Measurements from ENCODE around the gene PLA2G5. TPM values are rescaled to one million over a fixed set of nuclear protein-coding genes. Genes with fewer than 3 reads are reported as not detected.

Gene PLA2G5
- total and polyA plus RNA-seq, 2 of the 4 experiments (the other 2 are of a cell fraction), result not detected

DNA sequence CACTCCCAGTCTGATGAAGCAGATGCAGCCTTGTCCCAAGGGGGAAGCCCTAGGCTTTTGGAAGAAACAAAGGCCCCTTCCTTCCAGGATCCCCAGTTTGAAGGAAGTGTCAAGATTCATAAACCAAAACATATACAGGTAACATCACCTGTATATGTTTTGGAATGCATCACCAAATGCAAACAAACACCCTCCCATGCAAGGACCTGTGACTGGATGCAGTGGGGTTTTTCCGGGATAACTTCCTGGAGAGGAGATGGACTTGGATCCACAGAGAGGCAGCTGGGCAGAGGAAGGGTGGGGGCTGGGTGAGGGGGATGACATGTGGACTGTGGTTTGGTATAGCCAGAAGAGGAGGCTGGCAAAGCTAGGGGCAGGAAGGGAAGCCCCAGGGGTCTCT lies 67.6 kb downstream of the PLA2G5 start:
- Histone ChIP-seq H2AK9ac (replicated peaks; ENCODE audit: low read depth, low read length, poor library complexity) (no peak overlapping the region), H2AFZ (replicated peaks; ENCODE audit: low read length, poor library complexity) (no peak overlapping the region), H3K27me3 (ENCODE audit: control insufficient read depth, insufficient read depth, low read length) (peaks cover 8% of the 10 kb centered on the region), H2BK120ac (ENCODE audit: low read depth, low read length) (no peak overlapping the region), H4K8ac (ENCODE audit: low read depth in 2 of 2, low read length in 2 of 2) (no peak overlapping the region), H2BK15ac (ENCODE audit: low read depth, low read length) (no peak overlapping the region), H3K4me3 (ENCODE audit: insufficient read depth, low read depth, low read length) (no peak overlapping the region), H4K91ac (ENCODE audit: insufficient read depth, low read depth, low read length) (no peak overlapping the region), H3K18ac (ENCODE audit: low read depth, low read length) (no peak overlapping the region), H3K4me1 (ENCODE audit: control insufficient read depth, insufficient read depth, low read length) (no peaks in the 10 kb centered on the region), H4K20me1 (ENCODE audit: insufficient read depth, low read length) (no peaks in the 10 kb centered on the region), H2BK20ac (ENCODE audit: low read depth, low read length) (no peak overlapping the region), H3K9ac (ENCODE audit: low read depth, low read length) (no peak overlapping the region), H3K27ac (ENCODE audit: insufficient read depth, low read length) (no peak overlapping the region), H2BK5ac (ENCODE audit: low read depth, low read length, poor library complexity, severe bottlenecking) (no peak overlapping the region), H3K9me1 (ENCODE audit: insufficient read depth, low read length) (0 out of 2 replicates have a peak, but pooled peaks cover 3% of the 10 kb centered on the region), H3K79me1 (ENCODE audit: low read depth in 1 of 2, low read length in 2 of 2) (no peaks in the 10 kb centered on the region), H4K5ac (ENCODE audit: low read depth, low read length) (no peak overlapping the region), H3K4me2 (ENCODE audit: low read depth, low read length) (no peak overlapping the region), H3K56ac (ENCODE audit: extremely low read depth, insufficient read depth, low read length) (no peak overlapping the region), H3K9me3 (ENCODE audit: control insufficient read depth, insufficient read depth, low read length) (no peaks in the 10 kb centered on the region), H3K36me3 (ENCODE audit: control insufficient read depth, insufficient read depth, low read length) (no peaks in the 10 kb centered on the region), H3K4ac (ENCODE audit: low read depth, low read length) (no peak overlapping the region), H3K23ac (ENCODE audit: low read depth, low read length) (no peak overlapping the region), H3K14ac (replicated peaks; ENCODE audit: low read depth, low read length) (no peak overlapping the region), H2AK5ac (ENCODE audit: low read depth, low read length) (no peak overlapping the region)
- in situ Hi-C loops (cut with MboI; ENCODE audit: low sequenced_read_pairs) (no loop called here), intact Hi-C loops (cut with micrococcal nuclease) (no loop called here), dilution Hi-C loops (cut with HindIII; ENCODE audit: low sequenced_read_pairs, unreplicated experiment) (no loop called here)
- ATAC-seq (ENCODE audit: low read depth) (no peak), DNase-seq (no peak)
- no CpG with 5 or more reads among the region's 1 CpG for WGBS, 2 experiments (ENCODE audit: extremely low coverage in 2 of 2, insufficient read length in 1 of 2)
- ChIA-PET CTCF (no interaction called here), POLR2A (ENCODE audit: unreplicated experiment) (no interaction called here)
- no TSS peak for BruUV-seq (replicated peaks)
- no peak for TF ChIP-seq RAD21 (IDR thresholded peaks at IDR 0.05; ENCODE audit: low read length)
- TF ChIP-seq RCOR1 (IDR thresholded peaks at IDR 0.05; ENCODE audit: insufficient replicate concordance, low read length), result no peak
- no peak for TF ChIP-seq RFX5 (IDR thresholded peaks at IDR 0.05; ENCODE audit: low read depth, low read length)
- TF ChIP-seq MAFK (IDR thresholded peaks at IDR 0.05; ENCODE audit: low read depth, low read length), result no peak
- TF ChIP-seq MAZ (IDR thresholded peaks at IDR 0.05; ENCODE audit: borderline replicate concordance, low read depth, low read length), result no peak
- TF ChIP-seq BHLHE40 (IDR thresholded peaks at IDR 0.05; ENCODE audit: low read depth, low read length), result no peak
- no peak for TF ChIP-seq CHD1 (IDR thresholded peaks at IDR 0.05; ENCODE audit: low read depth, low read length)
- no peak for TF ChIP-seq POLR2A (IDR thresholded peaks at IDR 0.05; ENCODE audit: low read depth, low read length)
- TF ChIP-seq SMC3 (IDR thresholded peaks at IDR 0.05; ENCODE audit: low read depth, low read length), result no peak
- TF ChIP-seq, protein P1, sequence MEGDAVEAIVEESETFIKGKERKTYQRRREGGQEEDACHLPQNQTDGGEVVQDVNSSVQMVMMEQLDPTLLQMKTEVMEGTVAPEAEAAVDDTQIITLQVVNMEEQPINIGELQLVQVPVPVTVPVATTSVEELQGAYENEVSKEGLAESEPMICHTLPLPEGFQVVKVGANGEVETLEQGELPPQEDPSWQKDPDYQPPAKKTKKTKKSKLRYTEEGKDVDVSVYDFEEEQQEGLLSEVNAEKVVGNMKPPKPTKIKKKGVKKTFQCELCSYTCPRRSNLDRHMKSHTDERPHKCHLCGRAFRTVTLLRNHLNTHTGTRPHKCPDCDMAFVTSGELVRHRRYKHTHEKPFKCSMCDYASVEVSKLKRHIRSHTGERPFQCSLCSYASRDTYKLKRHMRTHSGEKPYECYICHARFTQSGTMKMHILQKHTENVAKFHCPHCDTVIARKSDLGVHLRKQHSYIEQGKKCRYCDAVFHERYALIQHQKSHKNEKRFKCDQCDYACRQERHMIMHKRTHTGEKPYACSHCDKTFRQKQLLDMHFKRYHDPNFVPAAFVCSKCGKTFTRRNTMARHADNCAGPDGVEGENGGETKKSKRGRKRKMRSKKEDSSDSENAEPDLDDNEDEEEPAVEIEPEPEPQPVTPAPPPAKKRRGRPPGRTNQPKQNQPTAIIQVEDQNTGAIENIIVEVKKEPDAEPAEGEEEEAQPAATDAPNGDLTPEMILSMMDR (conservative IDR thresholded peaks at IDR 0.05; ENCODE audit: low read depth, low read length), result no peak

Measured in IMR-90 (cell line).